Smooth muscle cell of trachea (primary cell): ENCODE measurements around the gene INSYN2A. TPM values are rescaled to one million over a fixed set of nuclear protein-coding genes. Genes with fewer than 3 reads are reported as not detected.

Experiments
- total RNA-seq: library from RNA; depleted of rRNA; stranded (reverse); fragments of >200 nt; gene quantifications from 2 replicates; pipeline ENCODE4 v1.2.1, GENCODE V29; 2014

INSYN2A gene
- total RNA-seq, result 0.73 and 2.6 TPM in 2 replicates

GRCh38 chr10:127196282-127197153 lies at the start of gene INSYN2A:
TSS of gene INSYN2A (minus strand) at chr10:127196591. CDS start at chr10:127176395, 20,196 bp downstream.

